H1 (cell line): Measurements from ENCODE around the gene MAP3K13. TPM values are rescaled to one million over a fixed set of nuclear protein-coding genes. Genes with fewer than 3 reads are reported as not detected.

ENCODE experiments used
- BACH1 ChIP-seq: IDR thresholded peaks from 2 replicates; pipeline ENCODE4 v1.6.1; 2012; ENCODE audit warnings: low read length, improper control_type of control experiment
- CHD7 ChIP-seq: fragments of 300-600 bp; sonication (generic); IDR thresholded peaks from 2 replicates; pipeline ENCODE4 v1.7.1; 2012; ENCODE audit warnings: low read length, moderate library complexity, mild to moderate bottlenecking, inconsistent platforms; ENCODE audit not compliant: insufficient replicate concordance
- RXRA ChIP-seq: IDR thresholded peaks from 2 replicates; pipeline ENCODE4 v1.6.1; 2011; ENCODE audit warnings: low read depth, mild to moderate bottlenecking, low read length, moderate library complexity; ENCODE audit not compliant: insufficient read depth
- SIRT6 ChIP-seq: IDR thresholded peaks from one replicate; pipeline ENCODE4 v1.7.1; 2012; ENCODE audit warnings: low read length, inconsistent platforms
- SP4 ChIP-seq: IDR thresholded peaks from 2 replicates; pipeline ENCODE4 v1.6.1; 2012; ENCODE audit warnings: low read length, inconsistent platforms
- YY1 ChIP-seq: IDR thresholded peaks from 2 replicates; pipeline ENCODE4 v1.6.1; 2011; ENCODE audit warnings: low read depth, mild to moderate bottlenecking, low read length
- polyA plus RNA-seq, 7 experiments: library from polyadenylated mRNA; depleted of rRNA in 3 of 7; stranded (reverse) in 5 of 7; unstranded in 2 of 7; fragments of >200 nt in 5 of 7; fragments of 200-250 nt in 2 of 7; gene quantifications; 1 replicate in 5 of 7; 2 replicates in 1 of 7; 4 replicates in 1 of 7; pipeline versions ENCODE4 v1.2.1 to v1.2.3, GENCODE V29; 2011 to 2013; ENCODE audit warnings: missing spikeins in 2 of 7, mixed read lengths in 2 of 7
- total RNA-seq: library from RNA; stranded (reverse); fragmentation: NEBNext Ultra II Directional; extraction: Animal tissue kit (Norgen Biotek cat#: 25700); gene quantifications from 2 replicates; pipeline ENCODE4 v1.2.1, GENCODE V29; 2021

Gene MAP3K13
- total and polyA plus RNA-seq, 2 of the 8 experiments (the other 6 are each of a cell fraction or from before 2014, with no cell fraction given), result 6.8 to 17.9 TPM

GRCh38 chr3:185339945-185340344 lies 23.0 kb upstream of the MAP3K13 start (continued):
- TF ChIP-seq CHD7 (no peak), YY1 (no peak), SIRT6 (no peak), SP4 (no peak), RXRA (no peak), BACH1 (no peak)
